Measurements from ENCODE around the gene KANTR.

- TF ChIP-seq CTCF (conservative IDR thresholded peaks at IDR 0.05): peak; percentile 60
- no peak for TF ChIP-seq EZH2 (IDR thresholded peaks at IDR 0.05; ENCODE audit: low read depth)
These were observed 22.1 kb upstream of the KANTR start for GRCh38 chrX:53071604-53072417.

All from PC-9 (cell line).